ENCODE measurements around the gene PPP1CA. TPM values are rescaled to one million over a fixed set of nuclear protein-coding genes. Genes with fewer than 3 reads are reported as not detected.

Gene PPP1CA
- total RNA-seq, 1 donor from 2014 or later: 137 TPM

- peak overlapping the region; percentile 94 for H3K4me3 Mint-ChIP-seq
- no peaks in the 10 kb centered on the region for H3K9me3 Mint-ChIP-seq
- no peak for TF ChIP-seq CTCF (conservative IDR thresholded peaks at IDR 0.05)
- peaks cover 30% of the 10 kb centered on the region for H3K4me1 Mint-ChIP-seq (ENCODE audit: unreplicated experiment)
- no peaks in the 10 kb centered on the region for H3K36me3 Mint-ChIP-seq
- no peak for DNase-seq (ENCODE audit: extremely low spot score, unreplicated experiment)
- H3K27ac Mint-ChIP-seq: peak overlapping the region; percentile 94
- H3K27me3 Mint-ChIP-seq: no peaks in the 10 kb centered on the region
Measured at GRCh38 chr11:67354075-67355022, 47.3 kb downstream of the PPP1CA start.

- no peaks in the 10 kb centered on the region for H3K27me3 Mint-ChIP-seq
- peak within 1 kb of the TSS; percentile 94 for H3K27ac Mint-ChIP-seq
- no peaks in the 10 kb centered on the region for H3K9me3 Mint-ChIP-seq
- no peaks in the 10 kb centered on the region for H3K36me3 Mint-ChIP-seq
- H3K4me3 Mint-ChIP-seq: peak within 1 kb of the TSS; percentile 94
- peaks cover 38% of the 10 kb centered on the region for H3K4me1 Mint-ChIP-seq (ENCODE audit: unreplicated experiment)
- no peak for TF ChIP-seq CTCF (conservative IDR thresholded peaks at IDR 0.05)
- DNase-seq (ENCODE audit: extremely low spot score, unreplicated experiment): peak; percentile 94
Measured at GRCh38 chr11:67353317-67354074, 48.2 kb downstream of the PPP1CA start, which contains the start of gene POLD4. POLD4 (minus strand) TSS chr11:67353546; CDS start chr11:67353399, 147 bp downstream.

GRCh38 chr11:67352546-67353316 is 48.9 kb downstream of the PPP1CA start:
- Mint-ChIP-seq H3K36me3 (no peaks in the 10 kb centered on the region), H3K4me1 (ENCODE audit: unreplicated experiment) (peaks cover 33% of the 10 kb centered on the region), H3K4me3 (peak overlapping the region; percentile 94), H3K27me3 (no peaks in the 10 kb centered on the region), H3K9me3 (no peaks in the 10 kb centered on the region), H3K27ac (peak overlapping the region; percentile 94)
- no peak for TF ChIP-seq CTCF (conservative IDR thresholded peaks at IDR 0.05)
- DNase-seq (ENCODE audit: extremely low spot score, unreplicated experiment): no peak

- Mint-ChIP-seq H3K27ac (peak overlapping the region; percentile 79), H3K4me1 (ENCODE audit: unreplicated experiment) (peaks cover 24% of the 10 kb centered on the region), H3K9me3 (no peaks in the 10 kb centered on the region), H3K4me3 (peak overlapping the region; percentile 80), H3K36me3 (no peaks in the 10 kb centered on the region), H3K27me3 (no peaks in the 10 kb centered on the region)
- DNase-seq (ENCODE audit: extremely low spot score, unreplicated experiment): no peak
- TF ChIP-seq CTCF (conservative IDR thresholded peaks at IDR 0.05): peak; percentile 96
Measured at GRCh38 chr11:67351275-67352005, 50.2 kb downstream of the PPP1CA start.
